Measurements from ENCODE around the gene CELF6.

The CELF6 gene

DNA sequence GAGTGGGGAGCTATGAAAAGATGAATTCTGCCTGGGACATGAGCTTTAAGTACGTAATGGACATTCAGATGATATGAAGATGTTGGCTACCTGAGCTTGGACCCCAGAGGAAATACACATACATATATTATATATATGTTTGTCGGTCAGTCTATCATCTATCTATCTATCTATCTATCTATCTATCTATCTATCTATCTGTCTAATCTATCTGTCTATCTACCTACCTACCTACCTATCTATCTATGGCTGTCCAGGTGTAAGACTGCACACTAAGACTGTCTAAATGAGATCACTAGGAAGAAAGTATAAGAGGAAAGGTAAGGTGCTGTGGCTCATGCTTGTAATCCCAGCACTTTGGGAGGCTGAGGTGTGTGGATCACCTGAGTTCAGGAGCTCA, 18.2 kb upstream of the CELF6 start:
- no peak for TF ChIP-seq EZH2phosphoT487 (IDR thresholded peaks at IDR 0.05; ENCODE audit: low read length)
- TF ChIP-seq EZH2 (optimal IDR thresholded peaks at IDR 0.05; ENCODE audit: low read depth, low read length): no peak
- TF ChIP-seq, protein P1, sequence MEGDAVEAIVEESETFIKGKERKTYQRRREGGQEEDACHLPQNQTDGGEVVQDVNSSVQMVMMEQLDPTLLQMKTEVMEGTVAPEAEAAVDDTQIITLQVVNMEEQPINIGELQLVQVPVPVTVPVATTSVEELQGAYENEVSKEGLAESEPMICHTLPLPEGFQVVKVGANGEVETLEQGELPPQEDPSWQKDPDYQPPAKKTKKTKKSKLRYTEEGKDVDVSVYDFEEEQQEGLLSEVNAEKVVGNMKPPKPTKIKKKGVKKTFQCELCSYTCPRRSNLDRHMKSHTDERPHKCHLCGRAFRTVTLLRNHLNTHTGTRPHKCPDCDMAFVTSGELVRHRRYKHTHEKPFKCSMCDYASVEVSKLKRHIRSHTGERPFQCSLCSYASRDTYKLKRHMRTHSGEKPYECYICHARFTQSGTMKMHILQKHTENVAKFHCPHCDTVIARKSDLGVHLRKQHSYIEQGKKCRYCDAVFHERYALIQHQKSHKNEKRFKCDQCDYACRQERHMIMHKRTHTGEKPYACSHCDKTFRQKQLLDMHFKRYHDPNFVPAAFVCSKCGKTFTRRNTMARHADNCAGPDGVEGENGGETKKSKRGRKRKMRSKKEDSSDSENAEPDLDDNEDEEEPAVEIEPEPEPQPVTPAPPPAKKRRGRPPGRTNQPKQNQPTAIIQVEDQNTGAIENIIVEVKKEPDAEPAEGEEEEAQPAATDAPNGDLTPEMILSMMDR (IDR thresholded peaks at IDR 0.05; ENCODE audit: low read length): no peak
- H3K9me3 ChIP-seq (replicated peaks; ENCODE audit: insufficient read depth, low read length): no peaks in the 10 kb centered on the region

DNA sequence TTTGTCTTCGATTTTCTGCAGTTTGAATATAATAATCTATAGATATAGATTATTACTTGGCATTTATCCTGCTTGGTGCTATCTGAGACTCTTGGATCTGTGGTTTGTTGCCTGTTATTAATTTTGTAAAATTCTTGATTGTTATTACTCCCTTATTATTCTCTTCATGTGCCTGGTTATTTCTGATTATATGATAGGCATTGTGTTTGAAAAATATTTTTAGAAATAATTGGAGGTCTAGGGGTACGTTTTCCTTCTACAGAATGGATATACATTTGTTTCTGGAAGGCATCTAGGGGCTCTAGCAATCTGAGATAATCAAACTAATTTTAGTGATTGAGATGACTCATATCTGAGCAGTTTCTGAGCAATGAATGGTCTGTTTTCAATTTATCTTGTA, 14.9 kb upstream of the CELF6 start:
- no peak for TF ChIP-seq EZH2 (optimal IDR thresholded peaks at IDR 0.05; ENCODE audit: low read depth, low read length)
- TF ChIP-seq, protein P1 (IDR thresholded peaks at IDR 0.05; ENCODE audit: low read length): no peak
- no peak for TF ChIP-seq EZH2phosphoT487 (IDR thresholded peaks at IDR 0.05; ENCODE audit: low read length)
- Histone ChIP-seq H3K4me1 (ENCODE audit: low read length) (no peaks in the 10 kb centered on the region), H4K20me1 (ENCODE audit: insufficient read depth, low read length) (no peaks in the 10 kb centered on the region), H3K9me2 (replicated peaks; ENCODE audit: insufficient read depth, low read length) (no peaks in the 10 kb centered on the region), H3K79me2 (ENCODE audit: low read length) (no peaks in the 10 kb centered on the region), H3K27ac (ENCODE audit: low read length) (no peak overlapping the region), H2AFZ (ENCODE audit: low read length) (no peak overlapping the region), H3K36me3 (replicated peaks; ENCODE audit: insufficient read depth, low read length) (no peaks in the 10 kb centered on the region), H3K27me3 (replicated peaks; ENCODE audit: insufficient read depth, low read length) (no peaks in the 10 kb centered on the region), H3F3A (ENCODE audit: insufficient read depth, low read length) (no peaks in the 10 kb centered on the region), H3K9ac (ENCODE audit: low read length) (no peak overlapping the region), H3K4me2 (ENCODE audit: low read depth, low read length) (no peak overlapping the region), H3K4me3 (ENCODE audit: low read length) (no peak overlapping the region), H3K9me3 (replicated peaks; ENCODE audit: insufficient read depth, low read length) (no peaks in the 10 kb centered on the region)
- no peak for DNase-seq

More for the DNA sequence above, 18.2 kb upstream of the CELF6 start:
- Histone ChIP-seq H3K9ac (ENCODE audit: low read length) (no peak overlapping the region), H3K4me3 (ENCODE audit: low read length) (no peak overlapping the region), H3K27me3 (replicated peaks; ENCODE audit: insufficient read depth, low read length) (no peaks in the 10 kb centered on the region), H3K4me1 (ENCODE audit: low read length) (no peaks in the 10 kb centered on the region), H3K79me2 (ENCODE audit: low read length) (no peaks in the 10 kb centered on the region), H3K9me2 (replicated peaks; ENCODE audit: insufficient read depth, low read length) (no peaks in the 10 kb centered on the region), H3K36me3 (replicated peaks; ENCODE audit: insufficient read depth, low read length) (no peaks in the 10 kb centered on the region), H3K27ac (ENCODE audit: low read length) (no peak overlapping the region), H2AFZ (ENCODE audit: low read length) (no peak overlapping the region), H3F3A (ENCODE audit: insufficient read depth, low read length) (no peaks in the 10 kb centered on the region), H4K20me1 (ENCODE audit: insufficient read depth, low read length) (no peaks in the 10 kb centered on the region), H3K4me2 (ENCODE audit: low read depth, low read length) (no peak overlapping the region)
- no peak for DNase-seq

DNA sequence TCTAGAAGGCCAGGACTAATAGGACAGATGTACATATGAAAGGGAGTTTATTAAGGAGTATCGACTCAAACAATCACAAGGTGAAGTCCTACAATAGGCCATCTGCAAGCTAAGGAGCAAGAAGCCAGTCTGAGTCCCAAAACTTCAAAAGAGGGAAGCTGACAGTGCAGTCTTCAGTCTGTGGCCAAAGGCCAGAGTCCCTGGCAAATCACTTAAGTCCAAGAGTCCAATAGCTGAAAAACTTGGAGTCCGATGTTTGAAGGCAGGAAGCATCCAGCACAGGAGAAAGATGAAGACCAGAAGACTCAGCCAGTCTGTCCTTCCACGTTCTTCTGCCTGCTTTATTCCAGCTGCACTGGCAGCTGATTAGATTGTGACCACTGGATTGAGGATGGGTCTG, 11.1 kb upstream of the CELF6 start:
- Histone ChIP-seq H3K27ac (ENCODE audit: low read length) (no peak overlapping the region), H3K27me3 (replicated peaks; ENCODE audit: insufficient read depth, low read length) (no peaks in the 10 kb centered on the region), H3K9me3 (replicated peaks; ENCODE audit: insufficient read depth, low read length) (no peaks in the 10 kb centered on the region), H3K4me2 (ENCODE audit: low read depth, low read length) (no peak overlapping the region), H4K20me1 (ENCODE audit: insufficient read depth, low read length) (no peaks in the 10 kb centered on the region), H3K36me3 (replicated peaks; ENCODE audit: insufficient read depth, low read length) (no peaks in the 10 kb centered on the region), H3K4me1 (ENCODE audit: low read length) (no peaks in the 10 kb centered on the region), H3K4me3 (ENCODE audit: low read length) (no peak overlapping the region), H3F3A (ENCODE audit: insufficient read depth, low read length) (no peaks in the 10 kb centered on the region), H2AFZ (ENCODE audit: low read length) (no peak overlapping the region), H3K9ac (ENCODE audit: low read length) (no peak overlapping the region), H3K9me2 (replicated peaks; ENCODE audit: insufficient read depth, low read length) (no peaks in the 10 kb centered on the region), H3K79me2 (ENCODE audit: low read length) (no peaks in the 10 kb centered on the region)
- TF ChIP-seq EZH2 (optimal IDR thresholded peaks at IDR 0.05; ENCODE audit: low read depth, low read length) (no peak), EZH2phosphoT487 (IDR thresholded peaks at IDR 0.05; ENCODE audit: low read length) (no peak)
- TF ChIP-seq, protein P1 (IDR thresholded peaks at IDR 0.05; ENCODE audit: low read length): no peak
- DNase-seq: no peak

Measured in MM.1S (cell line).